HG02642 (cell line): ENCODE data around the gene TRIM47.
"Not testable (repeated sequence)": the region's sequence is repeated elsewhere in the genome, so short reads cannot be mapped to it uniquely, and the experiment has no call there.

ENCODE experiments used
- ATAC-seq: cut with Tn5 transposase; IDR thresholded peaks from one replicate; pipeline ENCODE4 v1.9.1; 2021; ENCODE audit warnings: mild to moderate bottlenecking; ENCODE audit not compliant: unreplicated experiment, poor library complexity

TRIM47 gene

GRCh38 chr17:75872434-75873351 is 5.7 kb downstream of the TRIM47 start:
- no peak for ATAC-seq

GRCh38 chr17:75870228-75870627 is 8.2 kb downstream of the TRIM47 start:
- ATAC-seq, result not testable (repeated sequence)

- ATAC-seq, result no peak
These were observed 8.9 kb downstream of the TRIM47 start for GRCh38 chr17:75869282-75870141.

GRCh38 chr17:75868730-75869281 is 9.6 kb downstream of the TRIM47 start:
- ATAC-seq, result not testable (repeated sequence)

GRCh38 chr17:75865404-75866188 is 12.8 kb downstream of the TRIM47 start:
- ATAC-seq, result not testable (repeated sequence)

- ATAC-seq, result not testable (repeated sequence)
These were observed 13.5 kb downstream of the TRIM47 start for GRCh38 chr17:75864887-75865286.

- peak; percentile 80 for ATAC-seq
These were observed 13.9 kb downstream of the TRIM47 start for GRCh38 chr17:75864448-75864871.

GRCh38 chr17:75861927-75862317 is 16.5 kb downstream of the TRIM47 start:
- no peak for ATAC-seq

- not testable (repeated sequence) for ATAC-seq
These were observed 19.0 kb downstream of the TRIM47 start for GRCh38 chr17:75859358-75859757.

- no peak for ATAC-seq
These were observed 22.2 kb downstream of the TRIM47 start for GRCh38 chr17:75856062-75856756.

GRCh38 chr17:75855310-75856061 is 22.9 kb downstream of the TRIM47 start, which contains the start of gene WBP2:
Gene WBP2, minus strand, starts transcription at chr17:75855335. Its CDS starts 38 bp downstream, at chr17:75855297.
- peak; percentile 89 for ATAC-seq

- ATAC-seq, result peak; percentile 0
These were observed 23.5 kb downstream of the TRIM47 start for GRCh38 chr17:75854881-75855309.

- no peak for ATAC-seq
These were observed 24.2 kb downstream of the TRIM47 start for GRCh38 chr17:75854101-75854748.

- no peak for ATAC-seq
These were observed 24.9 kb downstream of the TRIM47 start for GRCh38 chr17:75853433-75853832.

GRCh38 chr17:75851693-75851991 is 26.7 kb downstream of the TRIM47 start:
- ATAC-seq, result not testable (repeated sequence)

GRCh38 chr17:75850928-75851692 is 27.3 kb downstream of the TRIM47 start:
- no peak for ATAC-seq

- no peak for ATAC-seq
These were observed 28.7 kb downstream of the TRIM47 start for GRCh38 chr17:75849724-75850123.
